CD4-positive, alpha-beta T cell (primary cell): Measurements from ENCODE around the gene FNDC3A. TPM values are rescaled to one million over a fixed set of nuclear protein-coding genes. Genes with fewer than 3 reads are reported as not detected.

Source experiments
- ATAC-seq: fragments of 200-7000 bp; cut with Tn5 transposase; one replicate; pipeline ENCODE4 v1.10.0; 2022; ENCODE audit warnings: mild to moderate bottlenecking; ENCODE audit not compliant: poor library complexity
- CTCF ChIA-PET: fragments of 350-600 bp; sonication (Branson Sonifier 250); formaldehyde crosslinking; loops from one replicate; lab custom pipeline; 2021; ENCODE audit warnings: antibody characterized with exemption, inconsistent platforms; lab: Charles Lee
- POLR2A ChIA-PET: fragments of 350-600 bp; sonication (Branson Sonifier 250); formaldehyde crosslinking; loops from one replicate; lab custom pipeline; 2021; ENCODE audit warnings: antibody characterized with exemption, inconsistent platforms; lab: Charles Lee
- DNase-seq, 14 experiments: peaks; one replicate each; pipeline ENCODE4 v3.0.0-alpha.2; 2013 to 2020; ENCODE audit warnings: mixed read lengths in 2 of 14
- H3K27ac ChIP-seq, 2 donors: one replicate each; pipeline versions ENCODE4 v1.5.1 to v1.7.0; 2013; ENCODE audit warnings: low read length in 2 of 2, low read depth in 1 of 2, mild to moderate bottlenecking in 1 of 2
- H3K27me3 ChIP-seq, 2 experiments: 1 replicate in 1 of 2; 2 replicates in 1 of 2; pipeline versions ENCODE4 v1.6.1 to v1.7.0; 2013; ENCODE audit warnings: low read length in 2 of 2, control low read depth in 1 of 2, mild to moderate bottlenecking in 1 of 2, moderate library complexity in 1 of 2; ENCODE audit not compliant: insufficient read depth in 2 of 2, control insufficient read depth in 1 of 2
- H3K36me3 ChIP-seq: one replicate; pipeline ENCODE4 v1.6.1; 2013; ENCODE audit warnings: low read length, control low read depth; ENCODE audit not compliant: insufficient read depth
- H3K4me1 ChIP-seq: one replicate; pipeline ENCODE4 v1.6.1; 2013; ENCODE audit warnings: low read length, control low read depth; ENCODE audit not compliant: insufficient read depth
- H3K4me3 ChIP-seq: one replicate; pipeline ENCODE4 v1.5.1; 2013; ENCODE audit warnings: mild to moderate bottlenecking, low read length, moderate library complexity
- H3K9me3 ChIP-seq, 2 experiments: 1 replicate in 1 of 2; 2 replicates in 1 of 2; pipeline versions ENCODE4 v1.6.1 to v1.7.0; 2013; ENCODE audit warnings: low read length in 2 of 2, mild to moderate bottlenecking in 2 of 2, control low read depth in 1 of 2, moderate library complexity in 1 of 2; ENCODE audit not compliant: control insufficient read depth in 1 of 2, insufficient read depth in 1 of 2
- H3K27ac Mint-ChIP-seq: one replicate; pipeline ENCODE4 v1.8.0; 2020; ENCODE audit warnings: mixed read lengths
- H3K27me3 Mint-ChIP-seq: one replicate; pipeline ENCODE4 v1.8.0; 2021; ENCODE audit warnings: mixed read lengths
- H3K36me3 Mint-ChIP-seq: one replicate; pipeline ENCODE4 v1.8.0; 2021; ENCODE audit warnings: low read depth, mixed read lengths
- H3K4me1 Mint-ChIP-seq: one replicate; pipeline ENCODE4 v1.8.0; 2021; ENCODE audit warnings: low read depth, mixed read lengths
- H3K4me3 Mint-ChIP-seq: one replicate; pipeline ENCODE4 v1.8.0; 2020; ENCODE audit warnings: mild to moderate bottlenecking, mixed read lengths
- H3K9me3 Mint-ChIP-seq: one replicate; pipeline ENCODE4 v1.8.0; 2020; ENCODE audit warnings: mixed read lengths
- CTCF ChIP-seq: fragments of 200-600 bp; IDR thresholded peaks from one replicate; pipeline ENCODE4 v1.8.0; 2022; ENCODE audit warnings: antibody characterized with exemption, mild to moderate bottlenecking
- intact Hi-C, 2 experiments: fragments of 100-400 bp; cut with DNase I in 1 of 2; cut with micrococcal nuclease in 1 of 2; formaldehyde crosslinking; loops; one replicate each; pipeline versions ENCODE4 v1.15.1 to v1.9.0; 2023 to 2025; cut with DNase I, micrococcal nuclease
- total RNA-seq, 174 experiments: library from RNA in 2 of 174; stranded (reverse) in 2 of 174; gene quantifications; one replicate each; pipeline ENCODE4 v1.2.3 and lab custom pipeline; 2021 to 2026

The FNDC3A gene
- total RNA-seq, 2 experiments from 2014 or later = 27.7 to 28.6 TPM

GRCh38 chr13:48930918-48931317, 44.8 kb upstream of the FNDC3A start:
- no peak for ATAC-seq
- Mint-ChIP-seq H3K9me3 (peaks cover 7% of the 10 kb centered on the region), H3K4me1 (no peaks in the 10 kb centered on the region), H3K27me3 (peaks cover 7% of the 10 kb centered on the region), H3K27ac (no peak overlapping the region), H3K4me3 (no peak overlapping the region), H3K36me3 (no peaks in the 10 kb centered on the region)
- Histone ChIP-seq H3K27me3 (no peaks in the 10 kb centered on the region), H3K4me1 (no peaks in the 10 kb centered on the region), H3K9me3 (no peaks in the 10 kb centered on the region), H3K27ac (no peak overlapping the region), H3K36me3 (no peaks in the 10 kb centered on the region), H3K4me3 (no peak overlapping the region)
- DNase-seq = no peak
- CTCF ChIA-PET = no interaction called here
- POLR2A ChIA-PET = no interaction called here
- TF ChIP-seq CTCF = no peak
- intact Hi-C loops = no loop called here

GRCh38 chr13:48938308-48938943, 37.3 kb upstream of the FNDC3A start:
- POLR2A ChIA-PET = no interaction called here
- no peak overlapping the region for H3K27ac Mint-ChIP-seq
- H3K4me3 Mint-ChIP-seq = no peak overlapping the region

DNA sequence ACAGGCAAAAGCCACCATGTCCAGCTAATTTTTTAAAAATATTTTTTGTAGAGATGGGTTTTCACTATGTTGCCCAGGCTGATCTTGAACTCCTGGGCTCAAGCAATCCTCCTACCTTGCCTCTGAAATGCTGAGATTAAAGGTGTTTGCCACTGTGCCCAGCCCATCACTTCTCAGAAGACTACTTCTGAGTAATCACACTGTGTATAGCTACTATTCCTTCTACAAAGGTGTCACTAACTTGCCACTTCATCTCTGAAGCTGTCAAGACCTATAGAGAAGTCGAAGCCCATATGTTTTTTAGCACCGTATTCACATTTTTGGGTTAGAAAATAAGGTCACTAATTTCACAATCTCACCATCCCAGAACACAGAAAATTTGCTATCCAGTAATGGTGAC, 36.0 kb upstream of the FNDC3A start:
- H3K4me1 Mint-ChIP-seq = no peaks in the 10 kb centered on the region
- Histone ChIP-seq H3K4me3 (no peak overlapping the region), H3K27me3 (no peaks in the 10 kb centered on the region), H3K4me1 (no peaks in the 10 kb centered on the region), H3K36me3 (no peaks in the 10 kb centered on the region), H3K9me3 (no peaks in the 10 kb centered on the region), H3K27ac (no peak overlapping the region)
- ATAC-seq (no peak), DNase-seq (no peak)
- no peaks in the 10 kb centered on the region for H3K27me3 Mint-ChIP-seq
- CTCF ChIA-PET = no interaction called here
- H3K9me3 Mint-ChIP-seq = no peaks in the 10 kb centered on the region
- no peak overlapping the region for H3K4me3 Mint-ChIP-seq
- no peak overlapping the region for H3K27ac Mint-ChIP-seq
- TF ChIP-seq CTCF = no peak
- POLR2A ChIA-PET = no interaction called here
- no peaks in the 10 kb centered on the region for H3K36me3 Mint-ChIP-seq
- intact Hi-C loops = no loop called here

More at GRCh38 chr13:48938308-48938943, 37.3 kb upstream of the FNDC3A start:
- Histone ChIP-seq H3K4me1 (no peaks in the 10 kb centered on the region), H3K9me3 (no peaks in the 10 kb centered on the region), H3K36me3 (no peaks in the 10 kb centered on the region), H3K27me3 (no peaks in the 10 kb centered on the region), H3K4me3 (no peak overlapping the region), H3K27ac (no peak overlapping the region)
- Mint-ChIP-seq H3K36me3 (no peaks in the 10 kb centered on the region), H3K4me1 (no peaks in the 10 kb centered on the region), H3K27me3 (peaks cover 5% of the 10 kb centered on the region), H3K9me3 (peaks cover 7% of the 10 kb centered on the region)
- DNase-seq (peak in 1 of 14 experiments; percentile 1), ATAC-seq (no peak)
- CTCF ChIA-PET = no interaction called here
- no peak for TF ChIP-seq CTCF
- intact Hi-C loops = no loop called here
